HG03045 (cell line): ENCODE results near the gene SNRPB.
"Not testable (repeated sequence)": the region's sequence is repeated elsewhere in the genome, so short reads cannot be mapped to it uniquely, and the experiment has no call there.

Experiments used
- ATAC-seq: cut with Tn5 transposase; IDR thresholded peaks from one replicate; pipeline ENCODE4 v1.9.1; 2021; ENCODE audit warnings: mild to moderate bottlenecking, moderate library complexity; ENCODE audit not compliant: unreplicated experiment

SNRPB gene

DNA sequence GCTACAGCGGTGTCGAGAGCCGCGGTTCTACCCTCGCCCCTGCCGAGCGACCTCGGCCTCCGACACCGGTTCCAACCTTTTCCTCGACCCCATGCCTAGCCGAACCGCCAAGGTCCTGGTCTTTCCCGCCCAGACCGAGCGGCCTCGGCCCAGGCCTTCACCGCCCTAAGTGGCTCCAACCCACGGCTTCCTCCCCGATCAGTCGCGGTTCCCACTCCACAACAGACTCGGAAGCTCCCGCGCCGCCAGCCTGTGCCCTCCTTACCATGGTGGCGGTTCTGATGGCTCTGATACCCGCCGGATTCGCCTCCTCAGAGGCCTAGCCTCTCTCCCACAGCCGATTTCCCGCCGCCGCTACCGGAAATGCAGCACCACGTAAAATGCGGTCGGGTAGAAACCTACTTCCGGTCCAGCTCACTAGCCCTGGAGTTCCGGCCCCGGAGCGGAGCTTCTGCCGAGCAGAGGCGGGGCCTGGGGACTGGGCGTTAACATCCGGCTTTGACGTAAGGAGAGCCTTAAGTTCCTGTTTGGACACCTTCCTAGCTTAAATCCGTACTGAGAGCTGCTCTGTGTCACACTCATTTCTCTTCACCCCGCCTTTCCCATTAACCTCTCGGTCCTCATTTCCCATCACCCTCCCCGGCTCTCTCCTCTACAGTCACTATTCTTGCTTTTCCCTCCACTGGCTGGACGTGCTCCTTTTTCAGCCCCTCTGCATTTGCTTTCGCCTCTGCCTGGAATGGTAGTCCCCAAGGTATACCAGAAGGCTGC is at the start of gene SNRPB:
TSS of gene SNRPB (minus strand) at position 367 of the 771 bp plus-strand sequence. CDS start at position 268, 99 bp downstream.
- peak; percentile 98 for ATAC-seq

GRCh38 chr20:2519115-2519809 is 48.7 kb upstream of the SNRPB start:
- ATAC-seq = no peak

GRCh38 chr20:2518558-2518957 is 48.0 kb upstream of the SNRPB start:
- ATAC-seq = no peak

DNA sequence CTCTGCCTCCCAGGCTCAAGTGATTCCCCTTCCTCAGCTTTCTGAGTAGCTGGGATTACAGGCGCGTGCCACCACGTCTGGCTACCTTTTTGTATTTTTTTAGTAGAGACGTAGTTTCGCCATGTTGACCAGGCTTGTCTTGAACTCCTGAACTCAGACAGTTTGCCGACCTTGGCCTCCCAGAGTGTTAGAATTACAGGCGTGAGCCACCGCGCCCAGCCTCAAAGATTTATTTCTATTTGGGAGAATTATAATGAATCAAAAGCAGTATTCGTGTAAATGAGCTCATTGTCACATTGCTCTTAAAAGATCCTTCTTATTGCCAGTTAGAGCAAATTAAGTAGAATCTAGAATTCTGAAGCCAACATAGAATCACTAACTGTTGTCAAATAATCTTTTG is 47.5 kb upstream of the SNRPB start:
- ATAC-seq = no peak

DNA sequence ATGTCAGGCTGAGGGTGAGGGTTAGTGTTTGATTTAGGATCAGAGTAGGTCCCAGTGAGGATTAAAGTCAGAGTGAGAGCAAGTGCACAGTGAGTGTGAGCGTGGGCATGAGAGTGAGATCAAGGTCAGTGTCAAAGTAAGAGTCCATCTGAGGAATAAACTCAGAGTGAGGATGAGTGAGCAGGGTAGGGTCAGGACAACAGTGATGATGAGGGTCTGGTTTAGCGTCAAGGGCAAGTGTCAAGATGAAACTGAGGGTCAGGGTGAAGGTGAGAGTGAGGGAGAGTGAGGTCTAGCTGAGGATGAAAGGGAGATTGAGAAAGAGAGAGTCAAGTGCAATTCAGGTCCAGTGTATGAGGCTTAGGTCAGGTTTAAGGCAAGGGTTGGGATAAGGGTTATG is 45.8 kb upstream of the SNRPB start:
- ATAC-seq = no peak

GRCh38 chr20:2515203-2515602 is 44.6 kb upstream of the SNRPB start:
- no peak for ATAC-seq

- no peak for ATAC-seq
Measured at GRCh38 chr20:2509794-2510193, 39.2 kb upstream of the SNRPB start.

DNA sequence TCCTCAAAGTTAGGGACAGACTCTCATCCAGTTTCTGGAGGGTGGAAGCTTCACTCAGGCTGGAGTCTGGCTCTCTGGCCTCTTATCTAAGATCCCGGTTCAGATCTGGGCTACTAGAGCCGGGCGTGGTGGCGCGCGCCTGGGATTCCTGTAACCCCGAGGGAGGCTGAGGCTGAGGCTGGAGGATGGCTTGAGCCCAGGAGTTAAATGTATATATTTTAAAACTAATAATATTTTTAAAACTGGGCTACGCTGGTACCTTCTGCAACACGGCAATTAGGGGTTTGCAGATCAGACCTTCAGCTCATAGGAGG is 38.8 kb upstream of the SNRPB start:
- no peak for ATAC-seq

GRCh38 chr20:2508631-2509467 is 38.3 kb upstream of the SNRPB start, which contains the start of gene ZNF343:
Gene ZNF343 (minus strand): TSS chr20:2508915. CDS start chr20:2493895, 15,020 bp downstream.
- ATAC-seq = peak; percentile 94

GRCh38 chr20:2507875-2508630 is 37.5 kb upstream of the SNRPB start:
- ATAC-seq = peak; percentile 4

DNA sequence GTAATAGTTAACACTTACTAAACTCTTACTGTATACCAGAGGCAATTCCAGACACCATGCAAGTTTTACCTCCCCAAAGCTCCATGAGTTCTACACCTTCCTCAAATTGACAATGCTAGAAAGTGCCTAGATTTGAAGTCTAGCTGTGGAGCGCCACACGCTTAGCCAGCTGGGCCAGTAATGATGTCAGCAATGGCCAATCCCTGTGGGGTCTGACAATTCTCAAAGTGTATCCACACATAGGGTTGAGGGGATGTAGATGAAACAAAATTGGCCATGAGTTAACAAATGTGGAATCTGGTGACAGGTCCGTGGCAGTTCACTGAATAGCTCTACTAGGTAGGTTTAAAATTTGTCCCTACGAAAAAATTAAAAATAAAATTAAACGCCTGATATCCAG is 36.9 kb upstream of the SNRPB start:
- no peak for ATAC-seq

DNA sequence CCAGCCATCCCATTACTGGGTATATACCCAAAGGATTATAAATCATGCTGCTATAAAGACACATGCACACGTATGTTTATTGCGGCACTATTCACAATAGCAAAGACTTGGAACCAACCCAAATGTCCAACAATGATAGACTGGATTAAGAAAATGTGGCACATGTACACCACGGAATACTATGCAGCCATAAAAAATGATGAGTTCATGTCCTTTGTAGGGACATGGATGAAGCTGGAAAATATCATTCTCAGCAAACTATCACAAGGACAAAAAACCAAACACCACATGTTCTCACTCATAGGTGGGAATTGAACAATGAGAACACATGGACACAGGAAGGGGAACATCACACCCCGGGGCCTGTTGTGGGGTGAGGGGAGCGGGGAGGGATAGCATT is 35.8 kb upstream of the SNRPB start:
- not testable (repeated sequence) for ATAC-seq

DNA sequence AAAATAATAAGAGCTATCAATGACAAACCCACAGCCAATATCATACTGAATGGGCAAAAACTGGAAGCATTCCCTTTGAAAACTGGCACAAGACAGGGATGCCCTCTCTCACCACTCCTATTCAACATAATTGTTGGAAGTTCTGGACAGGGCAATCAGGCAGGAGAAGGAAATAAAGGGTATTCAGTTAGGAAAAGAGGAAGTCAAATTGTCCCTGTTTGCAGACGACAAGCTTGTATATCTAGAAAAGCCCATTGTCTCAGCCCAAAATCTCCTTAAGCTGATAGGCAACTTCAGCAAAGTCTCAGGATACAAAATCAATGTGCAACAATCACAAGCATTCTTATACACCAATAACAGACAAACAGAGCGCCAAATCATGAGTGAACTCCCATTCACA is 34.2 kb upstream of the SNRPB start:
- ATAC-seq = not testable (repeated sequence)

- not testable (repeated sequence) for ATAC-seq
Measured at GRCh38 chr20:2502808-2503384, 32.3 kb upstream of the SNRPB start.

DNA sequence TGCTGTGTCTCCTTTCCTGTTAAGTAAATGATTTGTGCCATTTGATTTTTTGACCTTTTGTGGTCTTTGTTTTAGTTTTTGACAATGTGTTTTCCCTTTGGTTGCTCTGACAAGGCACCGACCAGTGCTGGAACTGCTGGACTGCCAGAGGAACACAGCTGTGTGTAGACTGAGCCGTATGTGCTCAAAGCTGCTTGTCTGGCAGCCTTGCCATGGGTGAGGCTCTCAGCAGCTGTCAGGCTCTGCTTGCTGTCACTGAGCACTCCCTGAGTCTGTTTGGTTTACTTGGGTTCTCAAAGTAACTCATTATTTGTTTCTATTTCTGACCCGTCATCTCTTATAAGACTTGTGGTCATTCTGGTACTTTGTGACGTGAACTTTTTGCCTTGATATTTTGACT is 15.1 kb upstream of the SNRPB start:
- ATAC-seq = no peak

DNA sequence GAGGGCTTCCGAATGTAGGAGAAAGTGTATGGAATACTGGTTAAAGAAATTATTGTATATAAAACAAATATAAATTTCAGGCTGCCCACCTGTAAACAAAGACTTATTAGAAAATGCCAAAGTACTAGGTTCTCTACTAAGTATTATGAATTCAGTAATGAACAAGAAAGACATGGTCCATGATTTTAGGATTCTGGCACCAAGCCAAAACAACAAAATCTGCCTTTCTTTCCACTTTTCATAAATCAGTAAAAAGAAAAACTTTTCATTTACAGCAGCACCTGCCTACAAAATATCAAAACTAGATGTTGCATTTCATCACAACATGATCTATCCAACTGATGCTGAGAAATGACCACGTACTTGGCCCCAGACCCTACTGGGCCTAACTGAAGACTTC is 14.5 kb upstream of the SNRPB start:
- no peak for ATAC-seq

DNA sequence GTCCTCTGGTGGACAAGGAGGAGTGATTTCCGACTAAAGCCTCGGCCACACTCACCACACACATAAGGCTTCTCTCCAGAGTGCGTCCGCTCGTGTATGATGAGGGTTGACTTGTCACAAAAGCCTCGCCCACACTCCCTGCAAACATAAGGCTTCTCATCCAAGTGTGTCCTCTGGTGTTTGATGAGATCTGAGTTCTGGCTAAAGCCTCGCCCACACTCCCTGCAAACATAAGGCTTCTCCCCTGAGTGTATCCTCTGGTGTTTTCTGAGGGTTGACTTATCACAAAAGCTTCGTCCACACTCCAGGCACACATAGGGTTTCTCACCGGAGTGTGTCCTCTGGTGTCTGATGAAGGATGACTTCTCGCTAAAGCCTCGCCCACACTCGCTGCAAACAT is 12.9 kb upstream of the SNRPB start:
- ATAC-seq = no peak

GRCh38 chr20:2480381-2480780 is 9.8 kb upstream of the SNRPB start:
- ATAC-seq = no peak

DNA sequence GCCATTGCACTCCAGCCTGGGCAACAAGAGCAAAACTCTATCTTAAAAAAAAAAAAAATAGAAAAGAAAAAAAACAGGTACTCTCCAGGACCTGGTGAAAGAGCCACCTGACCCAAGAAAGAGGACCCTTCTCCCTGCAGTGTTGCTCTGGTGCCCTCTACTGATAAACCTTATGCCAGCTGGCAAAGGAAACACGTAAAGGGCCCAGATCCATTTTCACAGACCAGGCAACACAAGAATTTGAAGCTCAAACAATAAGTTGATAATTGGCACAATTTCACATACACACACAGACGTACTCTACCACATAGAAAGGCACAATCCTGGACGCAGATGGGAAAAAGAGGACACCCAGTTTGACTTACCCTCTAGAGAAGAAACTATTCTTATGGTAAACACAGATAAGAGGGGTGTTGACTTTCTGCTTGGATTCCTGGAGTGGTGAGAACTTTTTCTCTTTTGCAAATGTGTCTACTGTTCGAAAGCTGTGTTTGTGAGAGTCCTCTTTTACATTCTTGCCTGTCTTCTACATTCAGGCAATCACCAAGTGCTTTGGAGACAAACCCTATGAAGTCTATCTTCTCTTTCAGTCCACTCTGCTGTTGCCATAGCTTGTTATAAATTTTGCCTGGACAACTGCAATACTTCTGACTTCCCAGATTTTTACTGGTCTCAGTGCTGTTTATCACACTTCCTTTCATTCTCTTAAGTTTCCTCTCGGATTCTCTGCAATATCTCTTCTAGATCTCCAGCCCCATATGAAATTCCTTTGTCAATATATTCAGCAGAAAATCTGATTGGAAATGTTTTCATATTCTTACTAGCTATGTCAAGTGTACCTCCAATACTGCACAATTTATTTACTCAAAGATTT is 6.4 kb upstream of the SNRPB start:
- ATAC-seq = no peak
